ENCODE results near the gene FBLN1. TPM values are rescaled to one million over a fixed set of nuclear protein-coding genes. Genes with fewer than 3 reads are reported as not detected.

FBLN1 gene
- total and polyA plus RNA-seq, 2 of the 8 experiments (the other 6 are each of a cell fraction or from before 2014, with no cell fraction given), result 159 to 168 TPM

- Histone ChIP-seq H3K79me2 (ENCODE audit: control insufficient read depth in 1 of 2, insufficient read depth in 2 of 2, low read length in 2 of 2) (no peaks in the 10 kb centered on the region), H3K9ac (replicated peaks in 1 of 4; ENCODE audit: extremely low read depth in 1 of 4, low read depth in 3 of 4, low read length in 3 of 4) (no peak overlapping the region), H2AK5ac (ENCODE audit: low read depth, low read length) (no peak overlapping the region), H3K4ac (replicated peaks; ENCODE audit: insufficient read length, low read depth, low read length) (no peak overlapping the region), H3K79me1 (ENCODE audit: low read depth, low read length) (no peaks in the 10 kb centered on the region), H3K4me1 (replicated peaks in 1 of 4; ENCODE audit: control insufficient read depth in 3 of 4, insufficient read depth in 4 of 4, low read length in 3 of 4) (no peaks in the 10 kb centered on the region), H3K4me3 (ENCODE audit: extremely low read depth in 1 of 4, insufficient read depth in 2 of 4, low read depth in 3 of 4, low read length in 4 of 4) (no peak overlapping the region), H3K18ac (ENCODE audit: extremely low read depth, low read length) (no peak overlapping the region), H3K23me2 (ENCODE audit: low read depth, low read length) (no peaks in the 10 kb centered on the region), H2AFZ (ENCODE audit: low read length) (no peak overlapping the region), H4K5ac (ENCODE audit: insufficient read length, low read depth, low read length) (no peak overlapping the region), H2BK5ac (ENCODE audit: low read depth, low read length) (no peak overlapping the region), H2BK120ac (replicated peaks; ENCODE audit: low read depth, low read length) (no peak overlapping the region), H4K8ac (ENCODE audit: extremely low read depth, insufficient read depth, low read length) (no peak overlapping the region), H2BK12ac (ENCODE audit: low read depth, low read length) (no peak overlapping the region), H4K91ac (replicated peaks; ENCODE audit: insufficient read length, low read length) (no peak overlapping the region), H3K23ac (ENCODE audit: insufficient read length) (no peak overlapping the region), H3K36me3 (ENCODE audit: control insufficient read depth in 2 of 4, insufficient read depth in 4 of 4, low read length in 3 of 4) (peaks cover 18 to 43% (median 31%) of the 10 kb centered on the region in 4 experiments; a peak in 6 of 8 replicates), H3K4me2 (ENCODE audit: insufficient read depth in 1 of 2, low read depth in 2 of 2, low read length in 2 of 2) (no peak overlapping the region), H3K56ac (replicated peaks; ENCODE audit: insufficient read length, low read depth, low read length) (no peak overlapping the region), H2BK15ac (ENCODE audit: low read length) (no peak overlapping the region), H3K9me3 (ENCODE audit: insufficient read depth in 2 of 2, low read depth in 1 of 2, low read length in 1 of 2) (no peaks in the 10 kb centered on the region), H3K27ac (ENCODE audit: low read depth, low read length) (no peak overlapping the region), H2BK20ac (ENCODE audit: low read length) (no peak overlapping the region), H3K14ac (ENCODE audit: insufficient read length) (no peak overlapping the region), H4K20me1 (replicated peaks in 1 of 2; ENCODE audit: control insufficient read depth in 1 of 2, insufficient read depth in 2 of 2, low read length in 2 of 2) (peaks cover 4 to 9% of the 10 kb centered on the region in 2 experiments), H3K27me3 (replicated peaks in 1 of 4; ENCODE audit: control insufficient read depth in 3 of 4, extremely low read depth in 1 of 4, insufficient read depth in 3 of 4, low read length in 3 of 4) (no peaks in the 10 kb centered on the region)
- no peak for FAIRE-seq
- 93% methylated on average over 17 of the region's 17 CpGs; no CpG with 5 or more reads in 1 of the 2 experiments for WGBS, 2 experiments (ENCODE audit: extremely low coverage in 1 of 2, insufficient coverage in 1 of 2, insufficient read length in 1 of 2, insufficient replicate concordance in 2 of 2, low coverage in 1 of 2, low lambda C conversion rate in 2 of 2, missing lambda C conversion rate in 1 of 2)
- no peak for DNase-seq (ENCODE audit: low read depth in 1 of 2, low spot score in 2 of 2)
- ChIA-PET POLR2A (ENCODE audit: partially characterized antibody) (interaction anchor here (1.3 to 1.4 kb wide), 2 partner anchors 9 to 17 kb away, joined by 3 read pairs; no protein-coding TSS in a partner anchor), CTCF (ENCODE audit: partially characterized antibody) (interaction anchor here (0.8 to 3.7 kb wide), 3 partner anchors 19 to 330 kb away, joined by 3 to 17 read pairs (median 3); no protein-coding TSS in a partner anchor)
- TF ChIP-seq FOSL1 (IDR thresholded peaks at IDR 0.05; ENCODE audit: insufficient read depth, low read depth, low read length), result no peak
- TF ChIP-seq BACH1 (IDR thresholded peaks at IDR 0.05; ENCODE audit: low read length), result no peak
- no peak for TF ChIP-seq SUZ12 (IDR thresholded peaks at IDR 0.05; ENCODE audit: low read length)
- TF ChIP-seq POU5F1 (IDR thresholded peaks at IDR 0.05; ENCODE audit: low read depth, low read length), result no peak
- TF ChIP-seq SIX5 (IDR thresholded peaks at IDR 0.05; ENCODE audit: low read depth, low read length), result no peak
- TF ChIP-seq MAX (IDR thresholded peaks at IDR 0.05), result no peak
- TF ChIP-seq HDAC2 (IDR thresholded peaks at IDR 0.05; ENCODE audit: borderline replicate concordance in 1 of 2, low read depth in 2 of 2, low read length in 2 of 2), result no peak
- no peak for TF ChIP-seq TCF12 (IDR thresholded peaks at IDR 0.05; ENCODE audit: low read depth, low read length)
- TF ChIP-seq KDM4A (IDR thresholded peaks at IDR 0.05; ENCODE audit: low read depth, low read length, severe bottlenecking), result no peak
- TF ChIP-seq CHD1 (IDR thresholded peaks at IDR 0.05; ENCODE audit: low read depth, low read length), result no peak
- no peak for TF ChIP-seq EGR1 (IDR thresholded peaks at IDR 0.05; ENCODE audit: borderline replicate concordance, low read depth, low read length)
These were observed 31.0 kb downstream of the FBLN1 start for GRCh38 chr22:45533703-45534102.

Measured in H1 (cell line).